CD14-positive monocyte (primary cell): ENCODE measurements around the gene NOX3. TPM values are rescaled to one million over a fixed set of nuclear protein-coding genes. Genes with fewer than 3 reads are reported as not detected.

Experiments
- DNase-seq, 3 donors: peaks; one replicate each; pipeline ENCODE4 v3.0.0-alpha.2; 2011 to 2022
- H2AFZ ChIP-seq: 2 replicates; pipeline ENCODE4 v1.6.0; 2012; ENCODE audit warnings: mild to moderate bottlenecking, low read depth, low read length, inconsistent platforms; ENCODE audit not compliant: insufficient read depth, poor library complexity, severe bottlenecking
- H3K27ac ChIP-seq, 2 donors: 1 replicate in 1 of 2; 2 replicates in 1 of 2; pipeline ENCODE4 v1.5.1; 2012 to 2013; ENCODE audit warnings: low read length in 2 of 2, control low read depth in 1 of 2, inconsistent platforms in 1 of 2, low read depth in 1 of 2, mild to moderate bottlenecking in 1 of 2
- H3K27me3 ChIP-seq, 2 donors: one replicate each; pipeline versions ENCODE4 v1.6.0 to v1.6.1; 2011 to 2013; ENCODE audit warnings: low read length in 2 of 2; ENCODE audit not compliant: control insufficient read depth in 2 of 2, insufficient read depth in 2 of 2
- H3K36me3 ChIP-seq, 2 donors: replicated peaks in 1 of 2; 1 replicate in 1 of 2; 2 replicates in 1 of 2; pipeline versions ENCODE4 v1.5.1 to v1.6.1; 2012 to 2013; ENCODE audit warnings: low read length in 2 of 2, control low read depth in 1 of 2, inconsistent platforms in 1 of 2, mild to moderate bottlenecking in 1 of 2; ENCODE audit not compliant: insufficient read depth in 2 of 2, control insufficient read depth in 1 of 2
- H3K4me1 ChIP-seq, 2 donors: 1 replicate in 1 of 2; 2 replicates in 1 of 2; pipeline versions ENCODE4 v1.5.1 to v1.6.1; 2012 to 2013; ENCODE audit warnings: low read length in 2 of 2, control low read depth in 1 of 2, inconsistent platforms in 1 of 2, mild to moderate bottlenecking in 1 of 2, moderate library complexity in 1 of 2; ENCODE audit not compliant: insufficient read depth in 2 of 2, control insufficient read depth in 1 of 2
- H3K4me2 ChIP-seq: replicated peaks from 2 replicates; pipeline ENCODE3; 2012; ENCODE audit warnings: low read length, moderate library complexity, mild to moderate bottlenecking; ENCODE audit not compliant: poor library complexity, severe bottlenecking; ENCODE audit errors: extremely low read depth
- H3K4me3 ChIP-seq, 3 experiments: fragments of 200-600 bp in 1 of 3; sonication (generic) in 1 of 3; replicated peaks in 1 of 3; 1 replicate in 2 of 3; 2 replicates in 1 of 3; pipeline ENCODE4 v1.5.1; 2011 to 2013; ENCODE audit warnings: low read length in 3 of 3, mild to moderate bottlenecking in 3 of 3, control low read depth in 2 of 3, low read depth in 2 of 3, inconsistent platforms in 1 of 3, moderate library complexity in 1 of 3
- H3K79me2 ChIP-seq: 2 replicates; pipeline ENCODE4 v1.6.0; 2012; ENCODE audit warnings: mild to moderate bottlenecking, control low read depth, inconsistent platforms, low read length, moderate library complexity; ENCODE audit not compliant: insufficient read depth
- H3K9ac ChIP-seq: 2 replicates; pipeline ENCODE4 v1.6.0; 2017; ENCODE audit warnings: low read length, mild to moderate bottlenecking; ENCODE audit not compliant: insufficient read depth, poor library complexity, severe bottlenecking
- H3K9me3 ChIP-seq, 2 donors: replicated peaks in 1 of 2; 1 replicate in 1 of 2; 2 replicates in 1 of 2; pipeline versions ENCODE4 v1.5.1 to v1.6.1; 2012 to 2013; ENCODE audit warnings: low read length in 2 of 2, control low read depth in 1 of 2; ENCODE audit not compliant: control insufficient read depth in 1 of 2, insufficient read depth in 1 of 2
- H4K20me1 ChIP-seq: 2 replicates; pipeline ENCODE4 v1.6.0; 2012; ENCODE audit warnings: mild to moderate bottlenecking, low read length, control low read depth, moderate library complexity; ENCODE audit not compliant: insufficient read depth
- H3K27ac Mint-ChIP-seq, 7 donors: one replicate each; pipeline ENCODE4 v1.8.0; 2020; ENCODE audit warnings: mild to moderate bottlenecking in 7 of 7, mixed read lengths in 7 of 7, moderate library complexity in 6 of 7, inconsistent platforms in 2 of 7
- H3K27me3 Mint-ChIP-seq, 3 donors: one replicate each; pipeline ENCODE4 v1.8.0; 2021 to 2022; ENCODE audit warnings: low read depth in 3 of 3, mild to moderate bottlenecking in 3 of 3, mixed read lengths in 3 of 3, moderate library complexity in 3 of 3, inconsistent platforms in 1 of 3
- H3K36me3 Mint-ChIP-seq, 2 donors: one replicate each; pipeline ENCODE4 v1.8.0; 2020; ENCODE audit warnings: mixed read lengths in 2 of 2, inconsistent platforms in 1 of 2, mild to moderate bottlenecking in 1 of 2
- H3K4me1 Mint-ChIP-seq: one replicate; pipeline ENCODE4 v1.8.0; 2020; ENCODE audit warnings: mild to moderate bottlenecking, mixed read lengths
- H3K4me3 Mint-ChIP-seq, 2 donors: one replicate each; pipeline ENCODE4 v1.8.0; 2020; ENCODE audit warnings: mild to moderate bottlenecking in 2 of 2, mixed read lengths in 2 of 2, moderate library complexity in 1 of 2
- H3K9me3 Mint-ChIP-seq, 7 donors: one replicate each; pipeline ENCODE4 v1.8.0; 2020 to 2022; ENCODE audit warnings: mixed read lengths in 7 of 7, mild to moderate bottlenecking in 6 of 7, moderate library complexity in 6 of 7, inconsistent platforms in 2 of 7
- WGBS: methylation state at CpG from one replicate; pipeline ENCODE4 v1.1.5; 2013; ENCODE audit warnings: missing lambda C conversion rate; ENCODE audit not compliant: insufficient coverage; 5-methylcytosine and 5-hydroxymethylcytosine counted together
- intact Hi-C, 2 donors: fragments of 100-400 bp; cut with micrococcal nuclease; formaldehyde crosslinking; loops; one replicate each; pipeline versions ENCODE4 v1.15.0 to v1.15.1; 2023
- polyA plus RNA-seq, 3 donors: library from polyadenylated mRNA; depleted of rRNA in 1 of 3; unstranded in 2 of 3; stranded (reverse) in 1 of 3; fragments of 300-500 nt in 2 of 3; fragments of >200 nt in 1 of 3; fragmentation: Illumina TruSeq in 2 of 3; gene quantifications; 1 replicate in 2 of 3; 2 replicates in 1 of 3; pipeline ENCODE4 v1.2.3, GENCODE V29; 2012 to 2021
- TF ChIP-seq, protein P1 (sequence below): fragments of 200-600 bp; IDR thresholded peaks from one replicate; pipeline ENCODE4 v1.8.0; 2022; ENCODE audit warnings: antibody characterized with exemption, mild to moderate bottlenecking

Gene NOX3
- polyA plus RNA-seq, 3 donors, result not detected

DNA sequence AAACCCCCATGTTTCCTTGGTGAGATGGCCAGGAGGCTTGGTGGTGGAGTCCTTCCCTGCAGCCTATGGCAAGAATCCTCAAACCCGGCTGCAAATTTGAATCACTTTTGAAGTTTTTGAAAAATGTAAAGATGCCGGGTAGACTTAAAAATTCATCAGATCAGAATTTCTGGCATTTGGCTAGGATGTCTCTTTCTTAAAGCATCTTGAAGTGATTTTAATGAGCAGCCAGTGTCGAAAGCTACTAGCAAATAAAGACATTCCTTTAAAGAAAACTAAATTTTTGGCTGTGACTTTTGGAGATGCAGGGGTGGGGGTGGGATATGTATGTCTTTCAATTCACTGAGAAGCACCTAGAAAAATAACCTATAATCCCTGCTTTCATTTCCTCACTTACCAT lies 25.6 kb upstream of the NOX3 start:
- peaks cover 0 to 1% (median 0%) of the 10 kb centered on the region in 3 donors for H3K27me3 Mint-ChIP-seq
- H3K9me3 ChIP-seq, result no peaks in the 10 kb centered on the region
- 100% methylated on average over 2 of the region's 3 CpGs for WGBS
- no peak overlapping the region for H3K4me3 ChIP-seq
- no peak overlapping the region for H3K4me3 Mint-ChIP-seq
- H3K27ac Mint-ChIP-seq, result no peak overlapping the region
- H3K27ac ChIP-seq, result no peak overlapping the region
- no peaks in the 10 kb centered on the region for H3K36me3 Mint-ChIP-seq
- no peak overlapping the region for H3K9ac ChIP-seq
- no peaks in the 10 kb centered on the region for H3K4me1 ChIP-seq
- no peaks in the 10 kb centered on the region for H3K27me3 ChIP-seq
- DNase-seq, result no peak
- no peaks in the 10 kb centered on the region for H4K20me1 ChIP-seq
- H3K4me1 Mint-ChIP-seq, result no peaks in the 10 kb centered on the region
- no peaks in the 10 kb centered on the region for H3K79me2 ChIP-seq
- H3K9me3 Mint-ChIP-seq, result peaks cover 0 to 4% (median 0%) of the 10 kb centered on the region in 7 donors
- no peaks in the 10 kb centered on the region for H3K36me3 ChIP-seq
- intact Hi-C loops, result no loop called here
- H2AFZ ChIP-seq, result no peak overlapping the region
- TF ChIP-seq, protein P1, sequence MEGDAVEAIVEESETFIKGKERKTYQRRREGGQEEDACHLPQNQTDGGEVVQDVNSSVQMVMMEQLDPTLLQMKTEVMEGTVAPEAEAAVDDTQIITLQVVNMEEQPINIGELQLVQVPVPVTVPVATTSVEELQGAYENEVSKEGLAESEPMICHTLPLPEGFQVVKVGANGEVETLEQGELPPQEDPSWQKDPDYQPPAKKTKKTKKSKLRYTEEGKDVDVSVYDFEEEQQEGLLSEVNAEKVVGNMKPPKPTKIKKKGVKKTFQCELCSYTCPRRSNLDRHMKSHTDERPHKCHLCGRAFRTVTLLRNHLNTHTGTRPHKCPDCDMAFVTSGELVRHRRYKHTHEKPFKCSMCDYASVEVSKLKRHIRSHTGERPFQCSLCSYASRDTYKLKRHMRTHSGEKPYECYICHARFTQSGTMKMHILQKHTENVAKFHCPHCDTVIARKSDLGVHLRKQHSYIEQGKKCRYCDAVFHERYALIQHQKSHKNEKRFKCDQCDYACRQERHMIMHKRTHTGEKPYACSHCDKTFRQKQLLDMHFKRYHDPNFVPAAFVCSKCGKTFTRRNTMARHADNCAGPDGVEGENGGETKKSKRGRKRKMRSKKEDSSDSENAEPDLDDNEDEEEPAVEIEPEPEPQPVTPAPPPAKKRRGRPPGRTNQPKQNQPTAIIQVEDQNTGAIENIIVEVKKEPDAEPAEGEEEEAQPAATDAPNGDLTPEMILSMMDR, result no peak
- H3K4me2 ChIP-seq, result no peak overlapping the region

DNA sequence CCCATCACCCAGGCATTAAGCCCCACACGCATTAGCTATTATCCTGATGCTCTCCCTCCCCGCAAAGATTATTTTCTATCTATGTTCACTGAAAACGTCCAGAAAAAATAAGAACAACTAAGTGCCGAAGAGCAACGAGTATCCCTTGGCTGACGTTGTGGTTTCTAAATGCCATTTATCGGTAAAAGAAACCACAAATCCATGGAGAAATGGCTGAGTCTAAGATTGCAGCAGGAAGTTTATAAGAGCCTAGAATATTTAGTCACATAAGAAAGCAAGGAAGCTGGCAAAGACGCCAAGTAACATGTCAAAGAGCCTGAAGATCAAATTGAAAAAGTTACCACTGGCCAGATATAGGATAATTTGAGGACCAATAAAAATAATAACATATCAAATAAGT lies 18.1 kb upstream of the NOX3 start:
- Histone ChIP-seq H3K36me3 (no peaks in the 10 kb centered on the region), H4K20me1 (no peaks in the 10 kb centered on the region), H3K79me2 (no peaks in the 10 kb centered on the region), H3K9me3 (peaks cover 20 to 21% of the 10 kb centered on the region in 2 donors), H3K9ac (no peak overlapping the region), H3K27ac (no peak overlapping the region), H3K27me3 (no peaks in the 10 kb centered on the region), H3K4me1 (no peaks in the 10 kb centered on the region), H3K4me3 (no peak overlapping the region), H2AFZ (no peak overlapping the region), H3K4me2 (no peak overlapping the region)
- Mint-ChIP-seq H3K36me3 (no peaks in the 10 kb centered on the region), H3K27ac (no peak overlapping the region), H3K4me1 (no peaks in the 10 kb centered on the region), H3K9me3 (peaks cover 14 to 22% (median 15%) of the 10 kb centered on the region in 7 donors), H3K4me3 (no peak overlapping the region), H3K27me3 (peaks cover 0 to 2% (median 1%) of the 10 kb centered on the region in 3 donors)
- no peak for DNase-seq
- intact Hi-C loops, result no loop called here
- TF ChIP-seq, protein P1, result no peak
- no CpG with 5 or more reads among the region's 8 CpGs for WGBS
